Karpas-422 (cell line): ENCODE results near the gene ZMYM1. TPM values are rescaled to one million over a fixed set of nuclear protein-coding genes. Genes with fewer than 3 reads are reported as not detected.
"Not testable (repeated sequence)": the region's sequence is repeated elsewhere in the genome, so short reads cannot be mapped to it uniquely, and the experiment has no call there.

Experiments
- DNase-seq: peaks from one replicate; pipeline ENCODE4 v3.0.0-alpha.2; 2015
- H2AFZ ChIP-seq: fragments of 200-600 bp; sonication (generic); 2 replicates; pipeline ENCODE4 v1.6.1; 2014; ENCODE audit warnings: antibody characterized with exemption, low read length, mixed read lengths
- H3K27ac ChIP-seq: fragments of 200-600 bp; sonication (generic); 2 replicates; pipeline ENCODE4 v1.5.1; 2014; ENCODE audit warnings: mild to moderate bottlenecking, low read length, moderate library complexity
- H3K27me3 ChIP-seq: fragments of 200-600 bp; sonication (generic); 2 replicates; pipeline ENCODE4 v1.6.1; 2014; ENCODE audit warnings: low read length, mixed read lengths
- H3K36me3 ChIP-seq: fragments of 200-600 bp; sonication (generic); 2 replicates; pipeline ENCODE4 v1.6.1; 2014; ENCODE audit warnings: low read length, mixed read lengths; ENCODE audit not compliant: insufficient read depth
- H3K4me1 ChIP-seq: fragments of 200-600 bp; sonication (generic); 2 replicates; pipeline ENCODE4 v1.6.1; 2014; ENCODE audit warnings: mild to moderate bottlenecking, low read length, mixed read lengths
- H3K4me2 ChIP-seq: fragments of 200-600 bp; sonication (generic); 2 replicates; pipeline ENCODE4 v1.6.1; 2014; ENCODE audit warnings: low read length, low read depth, mild to moderate bottlenecking; ENCODE audit not compliant: poor library complexity, severe bottlenecking
- H3K4me3 ChIP-seq: fragments of 200-600 bp; sonication (generic); 2 replicates; pipeline ENCODE4 v1.5.1; 2014; ENCODE audit warnings: mild to moderate bottlenecking, antibody characterized with exemption, low read length, mixed read lengths
- H3K79me2 ChIP-seq: fragments of 200-600 bp; sonication (generic); 2 replicates; pipeline ENCODE4 v1.6.1; 2014; ENCODE audit warnings: mild to moderate bottlenecking, low read length, mixed read lengths
- H3K9ac ChIP-seq: fragments of 200-600 bp; sonication (generic); 2 replicates; pipeline ENCODE4 v1.6.0; 2014; ENCODE audit warnings: low read length
- H3K9me2 ChIP-seq: fragments of 200-600 bp; sonication (generic), shearing (Covaris generic); replicated peaks from 2 replicates; pipeline ENCODE4 v1.6.0; 2014; ENCODE audit warnings: mild to moderate bottlenecking, low read length, moderate library complexity; ENCODE audit not compliant: insufficient read depth
- H3K9me3 ChIP-seq: fragments of 300-700, 200-600 bp; sonication (generic); 2 replicates; pipeline ENCODE4 v1.6.1; 2014; ENCODE audit warnings: low read length, mixed read lengths
- H4K20me1 ChIP-seq: fragments of 200-600 bp; sonication (generic); 2 replicates; pipeline ENCODE4 v1.6.1; 2014; ENCODE audit warnings: mild to moderate bottlenecking, antibody characterized with exemption, low read length, low read depth; ENCODE audit not compliant: insufficient read depth
- total RNA-seq: library from RNA; depleted of rRNA; stranded (reverse); fragments of >200 nt; shearing (Covaris generic); gene quantifications from 2 replicates; pipeline ENCODE4 v1.2.3, GENCODE V29; 2014; ENCODE audit warnings: low replicate concordance

Gene ZMYM1
- total RNA-seq, 1 experiment from 2014 or later, result 40.8 TPM

DNA sequence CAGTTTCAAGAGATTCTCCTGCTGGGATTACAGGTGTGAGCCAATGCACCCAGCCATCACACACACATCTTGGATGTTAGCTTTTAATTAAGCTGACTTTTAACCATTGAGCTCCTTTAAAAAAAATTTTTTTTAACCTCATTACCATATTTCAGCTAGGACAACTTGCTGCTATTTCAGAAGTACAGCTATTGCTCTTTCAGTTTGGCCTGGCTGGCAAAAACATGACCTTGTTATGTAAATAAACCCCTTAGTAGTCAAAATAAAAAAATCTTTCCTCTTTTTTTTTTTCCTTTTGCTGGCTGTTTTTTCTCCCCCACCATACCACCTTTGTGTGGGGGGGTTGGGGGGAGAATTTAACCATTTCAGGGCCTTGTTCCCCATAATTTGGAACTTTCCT, 49.9 kb downstream of the ZMYM1 start:
- Histone ChIP-seq H4K20me1 (no peaks in the 10 kb centered on the region), H3K27ac (no peak overlapping the region), H3K79me2 (no peaks in the 10 kb centered on the region), H3K4me3 (no peak overlapping the region), H3K4me2 (no peak overlapping the region), H2AFZ (no peak overlapping the region), H3K4me1 (no peaks in the 10 kb centered on the region), H3K9me3 (no peaks in the 10 kb centered on the region), H3K27me3 (no peaks in the 10 kb centered on the region), H3K36me3 (no peaks in the 10 kb centered on the region), H3K9me2 (no peaks in the 10 kb centered on the region), H3K9ac (no peak overlapping the region)
- DNase-seq, result no peak

- H3K79me2 ChIP-seq, result no peaks in the 10 kb centered on the region
- no peak for DNase-seq
- no peaks in the 10 kb centered on the region for H3K9me3 ChIP-seq
- H3K4me2 ChIP-seq, result no peak overlapping the region
- H3K4me1 ChIP-seq, result no peaks in the 10 kb centered on the region
- no peak overlapping the region for H3K4me3 ChIP-seq
- no peak overlapping the region for H3K27ac ChIP-seq
- H2AFZ ChIP-seq, result no peak overlapping the region
- no peak overlapping the region for H3K9ac ChIP-seq
- H3K36me3 ChIP-seq, result no peaks in the 10 kb centered on the region
- no peaks in the 10 kb centered on the region for H4K20me1 ChIP-seq
- H3K9me2 ChIP-seq, result no peaks in the 10 kb centered on the region
- no peaks in the 10 kb centered on the region for H3K27me3 ChIP-seq
Observed at GRCh38 chr1:35136780-35137179, 57.6 kb downstream of the ZMYM1 start.

DNA sequence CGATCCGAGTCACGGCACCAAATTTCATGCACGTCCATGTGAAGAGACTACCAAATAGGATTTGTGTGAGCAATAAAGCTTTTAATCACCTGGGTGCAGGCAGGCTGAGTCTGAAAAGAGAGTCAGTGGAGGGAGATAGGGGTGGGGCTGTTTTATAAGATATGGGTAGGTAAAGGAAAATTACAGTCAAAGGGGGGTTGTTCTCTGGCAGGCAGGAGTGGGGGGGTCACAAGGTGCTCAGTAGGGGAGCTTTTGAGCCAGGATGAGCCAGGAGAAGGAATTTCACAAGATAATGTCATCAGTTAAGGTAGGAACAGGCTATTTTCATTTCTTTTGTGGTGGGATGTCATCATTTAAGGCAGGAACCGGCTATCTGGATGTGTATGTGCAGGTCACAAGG, 58.4 kb downstream of the ZMYM1 start:
- not testable (repeated sequence) for H3K4me3 ChIP-seq, H3K79me2 ChIP-seq, H3K9ac ChIP-seq, H3K27me3 ChIP-seq, H3K36me3 ChIP-seq, H2AFZ ChIP-seq, DNase-seq, H3K27ac ChIP-seq, H3K4me2 ChIP-seq, H3K4me1 ChIP-seq, H3K9me3 ChIP-seq, H3K9me2 ChIP-seq, H4K20me1 ChIP-seq

- H3K4me2 ChIP-seq, H3K79me2 ChIP-seq, H3K27me3 ChIP-seq, H3K4me3 ChIP-seq, H2AFZ ChIP-seq, H3K9me3 ChIP-seq, H3K27ac ChIP-seq, H4K20me1 ChIP-seq, H3K36me3 ChIP-seq, DNase-seq, H3K9me2 ChIP-seq, H3K9ac ChIP-seq, H3K4me1 ChIP-seq: not testable (repeated sequence)
Observed at GRCh38 chr1:35142294-35142693, 63.1 kb downstream of the ZMYM1 start.

GRCh38 chr1:35142728-35143127, 63.5 kb downstream of the ZMYM1 start:
- not testable (repeated sequence) for H3K27me3 ChIP-seq, H3K9me2 ChIP-seq, H3K36me3 ChIP-seq, H3K4me2 ChIP-seq, H3K79me2 ChIP-seq, H2AFZ ChIP-seq, H3K9me3 ChIP-seq, H3K4me1 ChIP-seq, DNase-seq, H3K9ac ChIP-seq, H3K4me3 ChIP-seq, H3K27ac ChIP-seq, H4K20me1 ChIP-seq

DNA sequence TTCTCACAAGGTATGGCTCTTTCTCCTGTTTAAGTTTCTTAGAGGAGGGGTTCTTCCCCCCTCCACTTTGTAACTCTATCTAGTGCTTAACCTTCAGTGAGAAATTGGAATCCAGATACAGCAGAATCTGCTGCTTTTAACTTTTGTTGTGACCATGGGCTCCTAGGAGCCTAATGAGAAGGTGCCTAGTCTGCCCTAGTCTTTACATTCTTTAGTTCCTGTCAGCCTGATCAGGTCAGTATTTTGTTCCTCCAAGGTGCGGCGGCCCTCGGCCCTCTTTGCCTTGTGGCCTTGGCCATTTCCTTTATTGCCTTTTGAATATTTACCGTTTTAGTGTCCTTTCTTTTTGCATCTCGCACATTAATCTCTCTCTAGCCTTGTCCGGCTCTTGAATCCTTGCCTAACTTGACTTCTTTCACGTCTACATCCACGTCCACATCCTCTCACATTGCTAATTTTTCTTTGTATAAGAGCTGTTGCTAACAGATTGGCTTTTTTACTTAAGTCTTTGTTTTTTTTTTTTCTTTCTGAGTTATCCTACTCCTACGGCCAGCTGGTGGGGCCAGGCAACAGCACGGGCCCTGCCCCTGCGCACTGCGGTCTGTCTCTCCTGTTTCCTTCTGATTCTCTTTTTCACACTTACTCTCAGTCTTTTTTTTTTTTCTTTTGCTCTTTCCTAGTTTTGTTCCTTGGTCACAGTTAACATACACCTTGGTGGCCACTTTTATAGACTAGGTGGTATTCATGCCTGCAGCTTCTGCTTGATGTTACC, 64.7 kb downstream of the ZMYM1 start:
- no peaks in the 10 kb centered on the region for H3K27me3 ChIP-seq
- H3K27ac ChIP-seq, result no peak overlapping the region
- no peaks in the 10 kb centered on the region for H3K36me3 ChIP-seq
- H2AFZ ChIP-seq, result no peak overlapping the region
- H3K9ac ChIP-seq, result no peak overlapping the region
- no peaks in the 10 kb centered on the region for H3K9me2 ChIP-seq
- no peak overlapping the region for H3K4me3 ChIP-seq
- H3K9me3 ChIP-seq, result no peaks in the 10 kb centered on the region
- no peak for DNase-seq
- H4K20me1 ChIP-seq, result no peaks in the 10 kb centered on the region
- no peak overlapping the region for H3K4me2 ChIP-seq
- H3K4me1 ChIP-seq, result peaks cover 2% of the 10 kb centered on the region; the same call in 1 of the 2 replicates
- no peaks in the 10 kb centered on the region for H3K79me2 ChIP-seq

DNA sequence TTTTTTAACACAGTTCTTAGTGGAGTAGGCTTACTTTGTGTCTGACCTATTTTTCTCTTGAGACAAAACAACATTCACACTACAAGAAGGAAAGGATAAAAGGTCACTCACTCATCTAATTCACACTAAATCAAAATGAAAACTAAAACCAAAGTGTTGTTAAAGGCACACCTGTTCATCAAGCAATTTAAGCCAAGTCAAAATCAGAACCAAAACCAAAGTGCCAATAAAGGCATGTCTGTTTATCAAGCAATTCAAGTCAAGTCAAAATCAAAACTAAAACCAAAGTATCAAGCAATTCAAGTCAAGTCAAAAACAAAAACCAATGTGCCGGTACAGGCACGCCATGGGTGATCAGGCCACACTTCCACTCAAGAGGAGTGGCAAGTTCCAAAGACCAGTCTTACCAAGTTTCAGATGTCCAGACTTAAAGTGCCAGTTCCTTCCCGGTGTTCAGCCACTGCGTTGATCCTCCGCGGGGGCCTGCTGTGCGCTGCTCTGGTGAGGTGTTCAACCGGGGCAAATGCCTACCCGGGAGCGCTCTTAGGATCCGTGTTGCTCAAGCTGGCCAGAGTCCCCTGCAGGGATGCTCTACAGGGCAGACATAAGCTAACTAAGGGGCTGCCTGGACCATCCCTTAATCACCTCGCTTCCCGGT, 66.8 kb downstream of the ZMYM1 start:
- not testable (repeated sequence) for H3K9ac ChIP-seq, H3K36me3 ChIP-seq, H3K9me2 ChIP-seq, H3K4me3 ChIP-seq, H2AFZ ChIP-seq, H3K9me3 ChIP-seq, H4K20me1 ChIP-seq, H3K27ac ChIP-seq, DNase-seq, H3K4me2 ChIP-seq, H3K4me1 ChIP-seq, H3K27me3 ChIP-seq, H3K79me2 ChIP-seq

DNA sequence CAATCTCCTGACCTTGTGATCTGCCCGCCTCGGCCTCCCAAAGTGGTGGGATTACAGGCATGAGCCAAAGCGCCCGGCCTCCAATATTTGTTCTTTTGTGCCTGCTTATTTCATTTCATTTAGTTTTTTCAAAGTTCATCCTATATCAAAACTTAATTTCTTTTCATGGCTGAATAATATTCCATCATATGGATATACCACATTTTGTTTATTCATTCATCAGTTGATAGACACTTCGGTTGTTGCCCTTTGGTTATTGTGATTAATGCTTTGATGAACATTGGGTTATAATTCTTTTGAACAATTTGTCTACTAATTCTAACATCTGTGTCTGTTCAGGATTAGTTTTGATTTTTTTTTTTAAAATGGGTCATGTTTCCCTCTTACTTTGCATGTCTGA, 72.0 kb downstream of the ZMYM1 start:
- Histone ChIP-seq H4K20me1 (no peaks in the 10 kb centered on the region), H3K9me3 (no peaks in the 10 kb centered on the region), H3K79me2 (no peaks in the 10 kb centered on the region), H3K4me1 (no peaks in the 10 kb centered on the region), H3K27me3 (no peaks in the 10 kb centered on the region), H3K4me2 (no peak overlapping the region), H2AFZ (no peak overlapping the region), H3K9me2 (no peaks in the 10 kb centered on the region), H3K27ac (no peak overlapping the region), H3K36me3 (no peaks in the 10 kb centered on the region), H3K4me3 (no peak overlapping the region), H3K9ac (no peak overlapping the region)
- DNase-seq, result no peak
